GM12875 (cell line): Measurements from ENCODE around the gene BORCS6.

Experiments
- H3K4me3 ChIP-seq: one replicate; pipeline ENCODE4 v1.5.1; 2011; ENCODE audit warnings: low read depth, low read length, control low read depth
- CTCF ChIP-seq: IDR thresholded peaks from 2 replicates; pipeline ENCODE4 v1.5.1; 2011; ENCODE audit warnings: low read depth, mild to moderate bottlenecking, control low read depth, inconsistent platforms, low read length, moderate library complexity, borderline replicate concordance; ENCODE audit not compliant: insufficient read depth

Gene BORCS6

GRCh38 chr17:8209907-8210760 is 20.2 kb upstream of the BORCS6 start, which contains the start of gene AURKB:
TSS of gene AURKB (minus strand) at chr17:8210575. CDS start at chr17:8210224, 351 bp downstream.
- peak within 1 kb of the TSS; percentile 89 for H3K4me3 ChIP-seq
- TF ChIP-seq CTCF: no peak

- no peak overlapping the region for H3K4me3 ChIP-seq
- TF ChIP-seq CTCF: no peak
These were observed 16.6 kb upstream of the BORCS6 start for GRCh38 chr17:8206536-8206935.

- no peak overlapping the region for H3K4me3 ChIP-seq
- no peak for TF ChIP-seq CTCF
These were observed 15.0 kb upstream of the BORCS6 start for GRCh38 chr17:8204761-8205555.

- TF ChIP-seq CTCF: no peak
- H3K4me3 ChIP-seq: no peak overlapping the region
These were observed 2.3 kb upstream of the BORCS6 start for GRCh38 chr17:8192070-8192815.

- H3K4me3 ChIP-seq: no peak overlapping the region
- TF ChIP-seq CTCF: no peak
These were observed 526 bp upstream of the BORCS6 start for GRCh38 chr17:8190506-8190905.

GRCh38 chr17:8189041-8189710 is 804 bp downstream of the BORCS6 start:
- H3K4me3 ChIP-seq: peak overlapping the region; percentile 97
- no peak for TF ChIP-seq CTCF
